ENCODE measurements around the gene FAM237A. TPM values are rescaled to one million over a fixed set of nuclear protein-coding genes. Genes with fewer than 3 reads are reported as not detected.

The FAM237A gene
- total RNA-seq, 6 experiments from 2014 or later: not detected

DNA sequence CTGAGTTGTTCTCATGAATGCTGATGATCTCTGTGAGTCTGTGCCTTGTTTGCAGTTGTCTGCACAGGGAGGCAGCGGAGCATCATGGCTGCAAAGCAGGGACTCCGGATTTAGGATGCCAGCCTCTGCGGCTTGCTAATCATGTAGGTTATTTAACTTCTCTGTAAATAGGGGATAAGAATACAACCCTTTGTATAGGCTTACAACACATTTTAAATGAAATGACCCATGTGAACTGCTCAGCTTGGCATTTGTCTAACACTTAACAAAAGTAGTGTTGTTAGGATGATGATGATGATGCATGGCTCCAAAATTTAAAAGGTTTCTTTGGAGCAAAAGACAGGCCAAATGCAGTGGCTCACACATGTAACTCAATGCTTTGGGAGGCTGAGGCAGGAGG, 56.5 kb downstream of the FAM237A start:
- Mint-ChIP-seq H3K27me3 (ENCODE audit: insufficient read depth) (peaks cover 8% of the 10 kb centered on the region), H3K4me1 (ENCODE audit: low read depth) (no peaks in the 10 kb centered on the region), H3K36me3 (ENCODE audit: low read depth) (no peaks in the 10 kb centered on the region), H3K9me3 (no peaks in the 10 kb centered on the region), H3K27ac (no peak overlapping the region), H3K4me3 (no peak overlapping the region)
- TF ChIP-seq, protein P1, sequence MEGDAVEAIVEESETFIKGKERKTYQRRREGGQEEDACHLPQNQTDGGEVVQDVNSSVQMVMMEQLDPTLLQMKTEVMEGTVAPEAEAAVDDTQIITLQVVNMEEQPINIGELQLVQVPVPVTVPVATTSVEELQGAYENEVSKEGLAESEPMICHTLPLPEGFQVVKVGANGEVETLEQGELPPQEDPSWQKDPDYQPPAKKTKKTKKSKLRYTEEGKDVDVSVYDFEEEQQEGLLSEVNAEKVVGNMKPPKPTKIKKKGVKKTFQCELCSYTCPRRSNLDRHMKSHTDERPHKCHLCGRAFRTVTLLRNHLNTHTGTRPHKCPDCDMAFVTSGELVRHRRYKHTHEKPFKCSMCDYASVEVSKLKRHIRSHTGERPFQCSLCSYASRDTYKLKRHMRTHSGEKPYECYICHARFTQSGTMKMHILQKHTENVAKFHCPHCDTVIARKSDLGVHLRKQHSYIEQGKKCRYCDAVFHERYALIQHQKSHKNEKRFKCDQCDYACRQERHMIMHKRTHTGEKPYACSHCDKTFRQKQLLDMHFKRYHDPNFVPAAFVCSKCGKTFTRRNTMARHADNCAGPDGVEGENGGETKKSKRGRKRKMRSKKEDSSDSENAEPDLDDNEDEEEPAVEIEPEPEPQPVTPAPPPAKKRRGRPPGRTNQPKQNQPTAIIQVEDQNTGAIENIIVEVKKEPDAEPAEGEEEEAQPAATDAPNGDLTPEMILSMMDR (IDR thresholded peaks at IDR 0.05): no peak
- no peak for DNase-seq

Other genes with a start within 250 kb of the FAM237A start
- 1 to 10 TPM in 4 of 6 experiments, under 1 TPM in 2; 0.47 to 2.6 (median 1.2) TPM for gene ADAM23, start 199.0 kb upstream of the FAM237A start, total RNA-seq (2021; fragmentation: NEBNext Ultra II Directional; extraction: Animal tissue kit (Norgen Biotek cat#: 25700))
- not detected for gene DYTN, start 75.9 kb downstream of the FAM237A start, total RNA-seq (2021; fragmentation: NEBNext Ultra II Directional; extraction: Animal tissue kit (Norgen Biotek cat#: 25700))
- gene MDH1B, start 122.8 kb downstream of the FAM237A start, total RNA-seq (2021; fragmentation: NEBNext Ultra II Directional; extraction: Animal tissue kit (Norgen Biotek cat#: 25700)): under 1 TPM in 5 of 6 experiments, not detected in 1; 0.07 to 0.68 (median 0.46) TPM
- gene FASTKD2, start 123.1 kb downstream of the FAM237A start, total RNA-seq (2021; fragmentation: NEBNext Ultra II Directional; extraction: Animal tissue kit (Norgen Biotek cat#: 25700)): 10 to 100 TPM; 20.3 to 27.2 (median 25.4) TPM

All from HFFc6 (cell line).